GM19043 (cell line): ENCODE data around the gene SPACA4.

Experiments
- ATAC-seq: cut with Tn5 transposase; IDR thresholded peaks from one replicate; pipeline ENCODE4 v1.9.1; 2021; ENCODE audit warnings: low read depth; ENCODE audit not compliant: unreplicated experiment

Gene SPACA4

GRCh38 chr19:48646722-48647216, 40.2 kb downstream of the SPACA4 start:
- ATAC-seq: no peak

GRCh38 chr19:48648134-48648533, 41.6 kb downstream of the SPACA4 start:
- no peak for ATAC-seq

- ATAC-seq: no peak
Measured at GRCh38 chr19:48650974-48651682, 44.6 kb downstream of the SPACA4 start.

GRCh38 chr19:48651683-48652048, 45.1 kb downstream of the SPACA4 start:
- no peak for ATAC-seq

- ATAC-seq: no peak
Measured at GRCh38 chr19:48654299-48655059, 47.9 kb downstream of the SPACA4 start.

- no peak for ATAC-seq
Measured at GRCh38 chr19:48656840-48657474, 50.4 kb downstream of the SPACA4 start.
